SK-N-SH (cell line): ENCODE results near the gene MAGI3. TPM values are rescaled to one million over a fixed set of nuclear protein-coding genes. Genes with fewer than 3 reads are reported as not detected.

Experiments used
- CTCF ChIA-PET: fragments of 300-600, 350-600 bp; formaldehyde crosslinking; extraction: SDS; loops from one replicate; lab custom pipeline; 2021; lab: Yijun Ruan, JAX
- POLR2A ChIA-PET: fragments of 350-600 bp; sonication (Branson Sonifier 250); formaldehyde crosslinking; extraction: SDS; loops from one replicate; lab custom pipeline; 2020; ENCODE audit warnings: antibody characterized with exemption, inconsistent platforms; lab: Yijun Ruan, JAX
- DNase-seq: peaks from one replicate; pipeline ENCODE4 v3.0.0; 2012
- H2AFZ ChIP-seq: fragments of 200-600 bp; sonication (generic); 2 replicates; pipeline ENCODE4 v1.8.1; 2016; ENCODE audit warnings: antibody characterized with exemption, mild to moderate bottlenecking, low read depth
- H3F3A ChIP-seq: fragments of 200-600 bp; sonication (generic); replicated peaks from 2 replicates; pipeline ENCODE3; 2016; ENCODE audit warnings: antibody characterized with exemption, mild to moderate bottlenecking; ENCODE audit not compliant: insufficient read depth
- H3K27ac ChIP-seq, 2 experiments: fragments of 200-500 bp in 1 of 2; fragments of 200-600 bp in 1 of 2; sonication (Bioruptor generic) in 1 of 2; sonication (generic), shearing (Covaris generic) in 1 of 2; 2 replicates each; pipeline versions ENCODE4 v1.5.1 to v1.6.1; 2014 to 2016; ENCODE audit warnings: low read depth in 2 of 2, inconsistent platforms in 1 of 2, low read length in 1 of 2, mild to moderate bottlenecking in 1 of 2, mixed read lengths in 1 of 2
- H3K27me3 ChIP-seq: fragments of 200-600 bp; sonication (generic), shearing (Covaris generic); 2 replicates; pipeline ENCODE4 v1.6.1; 2016; ENCODE audit warnings: mixed run types; ENCODE audit not compliant: insufficient read depth
- H3K36me3 ChIP-seq, 2 experiments: fragments of 200-500 bp in 1 of 2; fragments of 200-600 bp in 1 of 2; sonication (Bioruptor generic) in 1 of 2; sonication (generic) in 1 of 2; replicated peaks in 1 of 2; 2 replicates each; pipeline versions ENCODE3 to v1.5.1; 2014 to 2016; ENCODE audit warnings: low read length in 1 of 2, mild to moderate bottlenecking in 1 of 2; ENCODE audit not compliant: insufficient read depth in 2 of 2, control insufficient read depth in 1 of 2
- H3K4me1 ChIP-seq, 2 experiments: fragments of 200-500 bp in 1 of 2; fragments of 200-600 bp in 1 of 2; sonication (Bioruptor generic) in 1 of 2; sonication (generic), shearing (Covaris generic) in 1 of 2; 2 replicates each; pipeline versions ENCODE4 v1.5.1 to v1.6.1; 2014 to 2016; ENCODE audit warnings: low read depth in 1 of 2, low read length in 1 of 2, mixed run types in 1 of 2; ENCODE audit not compliant: insufficient read depth in 2 of 2, control insufficient read depth in 1 of 2
- H3K4me2 ChIP-seq: fragments of 200-600 bp; sonication (generic), shearing (Covaris generic); 2 replicates; pipeline ENCODE4 v1.6.1; 2017; ENCODE audit warnings: mixed run types
- H3K4me3 ChIP-seq, 2 experiments: fragments of 200-500 bp in 1 of 2; fragments of 200-600 bp in 1 of 2; sonication (Bioruptor generic) in 1 of 2; sonication (generic), shearing (Covaris generic) in 1 of 2; 2 replicates each; pipeline versions ENCODE4 v1.5.1 to v1.8.1; 2014 to 2016; ENCODE audit warnings: low read depth in 2 of 2, inconsistent platforms in 1 of 2, low read length in 1 of 2, mild to moderate bottlenecking in 1 of 2, mixed read lengths in 1 of 2, moderate library complexity in 1 of 2
- H3K79me2 ChIP-seq: fragments of 200-600 bp; sonication (generic); 2 replicates; pipeline ENCODE4 v1.8.1; 2017; ENCODE audit warnings: mild to moderate bottlenecking; ENCODE audit not compliant: insufficient read depth
- H3K9ac ChIP-seq: fragments of 200-600 bp; sonication (generic); 2 replicates; pipeline ENCODE4 v1.6.1; 2017; ENCODE audit warnings: mixed run types
- H3K9me2 ChIP-seq: fragments of 200-600 bp; sonication (generic); 2 replicates; pipeline ENCODE4 v1.6.1; 2017; ENCODE audit warnings: mixed run types
- H3K9me3 ChIP-seq: fragments of 200-600 bp; sonication (generic); 2 replicates; pipeline ENCODE4 v1.6.1; 2017; ENCODE audit warnings: mixed run types, mild to moderate bottlenecking, moderate library complexity
- H4K20me1 ChIP-seq: fragments of 200-600 bp; sonication (generic); 2 replicates; pipeline ENCODE4 v1.6.1; 2017; ENCODE audit warnings: mild to moderate bottlenecking, mixed run types; ENCODE audit not compliant: insufficient read depth
- FOXM1 ChIP-seq: IDR thresholded peaks from 2 replicates; pipeline ENCODE4 v1.4.0; 2012; ENCODE audit warnings: low read depth, mild to moderate bottlenecking
- JUND ChIP-seq: IDR thresholded peaks from 2 replicates; pipeline ENCODE4 v1.4.0; 2012
- NRF1 ChIP-seq: IDR thresholded peaks from 2 replicates; pipeline ENCODE4 v1.6.1; 2012; ENCODE audit warnings: low read depth, mild to moderate bottlenecking, low read length
- POLR2AphosphoS5 ChIP-seq: IDR thresholded peaks from 2 replicates; pipeline ENCODE4 v1.6.1; 2012; ENCODE audit warnings: low read depth, low read length
- WGBS: methylation state at CpG from one replicate; pipeline ENCODE4 v1.1.6; 2017; ENCODE audit warnings: low lambda C conversion rate; 5-methylcytosine and 5-hydroxymethylcytosine counted together
- polyA plus RNA-seq, 3 experiments: library from polyadenylated mRNA; depleted of rRNA; stranded (reverse); fragments of >200 nt; gene quantifications; 2 replicates each; pipeline ENCODE4 v1.2.3, GENCODE V29; 2012
- TF ChIP-seq, protein P1 (sequence below): IDR thresholded peaks from 2 replicates; pipeline ENCODE4 v1.4.0; 2012; ENCODE audit warnings: low read depth, borderline replicate concordance
- TF ChIP-seq, protein P2 (sequence below): fragments of 150-350 bp; IDR thresholded peaks from 2 replicates; pipeline ENCODE4 v1.6.1; 2017; ENCODE audit warnings: antibody characterized with exemption, low read length, low read depth, borderline replicate concordance
- TF ChIP-seq, protein P3 (sequence below): IDR thresholded peaks from 2 replicates; pipeline ENCODE4 v1.4.0; 2012; ENCODE audit warnings: low read depth

The MAGI3 gene
- polyA plus RNA-seq, 1 of the 3 experiments (the other 2 are of a cell fraction), result 2.9 TPM

DNA sequence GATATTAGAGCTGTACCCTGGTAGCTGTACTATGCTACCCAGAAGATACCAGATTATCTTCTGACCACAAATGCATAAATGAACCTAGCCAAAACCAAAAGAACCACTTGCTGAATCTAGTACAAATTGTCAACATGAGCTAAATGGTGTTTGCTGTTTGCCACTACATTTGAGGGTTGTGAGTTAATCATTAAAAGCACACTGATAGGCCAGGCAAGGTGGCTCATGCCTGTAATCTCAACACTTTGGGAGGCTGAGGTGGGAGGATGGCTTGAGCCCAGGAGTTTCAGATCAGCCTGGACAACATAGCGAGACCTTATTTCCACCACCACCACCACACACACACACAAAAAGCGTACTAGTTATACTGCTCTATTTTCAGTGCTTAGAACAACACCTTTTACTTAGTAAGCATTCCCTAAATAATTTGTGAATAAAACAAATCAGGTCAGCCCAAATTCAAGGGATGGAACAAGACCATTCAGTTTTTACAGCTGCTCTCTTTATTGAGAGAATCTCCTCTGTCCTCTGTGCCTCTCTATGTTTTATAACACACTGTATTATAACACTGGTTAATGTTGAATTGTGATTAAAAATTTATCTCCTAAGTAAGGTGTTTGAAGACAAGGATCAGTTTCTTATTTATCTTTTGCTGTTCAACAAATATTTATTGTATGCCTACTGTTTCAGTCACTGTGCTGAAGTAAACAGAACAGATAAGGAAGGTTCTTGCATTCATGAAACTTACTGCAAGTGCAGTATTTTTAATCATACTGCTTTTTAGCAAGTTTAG is 44.0 kb downstream of the MAGI3 start:
- CTCF ChIA-PET, result interaction anchor here (0.9 to 2.0 kb wide), 2 partner anchors 19 to 293 kb away, joined by 3 to 5 read pairs; no protein-coding TSS in a partner anchor
- Histone ChIP-seq H3K4me1 (peaks cover 0 to 15% of the 10 kb centered on the region in 2 experiments; a peak in 3 of 4 replicates), H3K9ac (no peak overlapping the region), H3K27ac (peak overlapping the region in 1 of 2 experiments; percentile 2; a peak in 2 of 4 replicates), H3K36me3 (no peaks in the 10 kb centered on the region), H3K79me2 (peaks cover 43% of the 10 kb centered on the region), H3K27me3 (no peaks in the 10 kb centered on the region), H3K4me3 (no peak overlapping the region), H3K9me2 (no peaks in the 10 kb centered on the region), H4K20me1 (no peaks in the 10 kb centered on the region), H2AFZ (no peak overlapping the region), H3K9me3 (no peaks in the 10 kb centered on the region), H3F3A (no peaks in the 10 kb centered on the region), H3K4me2 (no peak overlapping the region)
- POLR2A ChIA-PET, result no interaction called here
- TF ChIP-seq, protein P1, sequence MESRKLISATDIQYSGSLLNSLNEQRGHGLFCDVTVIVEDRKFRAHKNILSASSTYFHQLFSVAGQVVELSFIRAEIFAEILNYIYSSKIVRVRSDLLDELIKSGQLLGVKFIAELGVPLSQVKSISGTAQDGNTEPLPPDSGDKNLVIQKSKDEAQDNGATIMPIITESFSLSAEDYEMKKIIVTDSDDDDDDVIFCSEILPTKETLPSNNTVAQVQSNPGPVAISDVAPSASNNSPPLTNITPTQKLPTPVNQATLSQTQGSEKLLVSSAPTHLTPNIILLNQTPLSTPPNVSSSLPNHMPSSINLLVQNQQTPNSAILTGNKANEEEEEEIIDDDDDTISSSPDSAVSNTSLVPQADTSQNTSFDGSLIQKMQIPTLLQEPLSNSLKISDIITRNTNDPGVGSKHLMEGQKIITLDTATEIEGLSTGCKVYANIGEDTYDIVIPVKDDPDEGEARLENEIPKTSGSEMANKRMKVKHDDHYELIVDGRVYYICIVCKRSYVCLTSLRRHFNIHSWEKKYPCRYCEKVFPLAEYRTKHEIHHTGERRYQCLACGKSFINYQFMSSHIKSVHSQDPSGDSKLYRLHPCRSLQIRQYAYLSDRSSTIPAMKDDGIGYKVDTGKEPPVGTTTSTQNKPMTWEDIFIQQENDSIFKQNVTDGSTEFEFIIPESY, result no peak
- 96% methylated on average over 2 of the region's 2 CpGs for WGBS
- no peak for DNase-seq

DNA sequence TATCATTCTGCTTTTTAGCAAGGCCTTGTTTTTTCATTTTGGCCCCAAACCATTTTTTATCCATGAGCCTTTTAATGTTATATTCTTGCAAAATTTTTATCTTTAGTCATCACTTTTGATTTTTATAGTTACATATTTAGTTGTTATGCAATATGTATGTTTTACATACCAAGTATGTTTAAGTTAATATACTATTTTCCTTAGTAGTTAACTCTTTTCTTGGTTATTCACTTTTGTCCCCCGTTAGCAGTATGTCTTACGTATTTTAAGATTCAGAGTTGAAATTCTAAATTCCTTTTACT is 44.5 kb downstream of the MAGI3 start:
- no peak for DNase-seq
- Histone ChIP-seq H3K4me2 (no peak overlapping the region), H3K4me1 (peaks cover 0 to 18% of the 10 kb centered on the region in 2 experiments; a peak in 3 of 4 replicates), H3K27ac (peak overlapping the region in 1 of 2 experiments; percentile 2; a peak in 2 of 4 replicates), H3K9me2 (no peaks in the 10 kb centered on the region), H3K27me3 (no peaks in the 10 kb centered on the region), H3K36me3 (no peaks in the 10 kb centered on the region), H3K4me3 (no peak overlapping the region), H2AFZ (no peak overlapping the region), H3F3A (no peaks in the 10 kb centered on the region), H4K20me1 (no peaks in the 10 kb centered on the region), H3K9ac (no peak overlapping the region), H3K9me3 (no peaks in the 10 kb centered on the region), H3K79me2 (peaks cover 39% of the 10 kb centered on the region)
- TF ChIP-seq NRF1 (no peak), FOXM1 (no peak), JUND (no peak)
- WGBS, result 89% methylated on average over 2 of the region's 2 CpGs
- CTCF ChIA-PET, result no interaction called here
- POLR2A ChIA-PET, result no interaction called here

DNA sequence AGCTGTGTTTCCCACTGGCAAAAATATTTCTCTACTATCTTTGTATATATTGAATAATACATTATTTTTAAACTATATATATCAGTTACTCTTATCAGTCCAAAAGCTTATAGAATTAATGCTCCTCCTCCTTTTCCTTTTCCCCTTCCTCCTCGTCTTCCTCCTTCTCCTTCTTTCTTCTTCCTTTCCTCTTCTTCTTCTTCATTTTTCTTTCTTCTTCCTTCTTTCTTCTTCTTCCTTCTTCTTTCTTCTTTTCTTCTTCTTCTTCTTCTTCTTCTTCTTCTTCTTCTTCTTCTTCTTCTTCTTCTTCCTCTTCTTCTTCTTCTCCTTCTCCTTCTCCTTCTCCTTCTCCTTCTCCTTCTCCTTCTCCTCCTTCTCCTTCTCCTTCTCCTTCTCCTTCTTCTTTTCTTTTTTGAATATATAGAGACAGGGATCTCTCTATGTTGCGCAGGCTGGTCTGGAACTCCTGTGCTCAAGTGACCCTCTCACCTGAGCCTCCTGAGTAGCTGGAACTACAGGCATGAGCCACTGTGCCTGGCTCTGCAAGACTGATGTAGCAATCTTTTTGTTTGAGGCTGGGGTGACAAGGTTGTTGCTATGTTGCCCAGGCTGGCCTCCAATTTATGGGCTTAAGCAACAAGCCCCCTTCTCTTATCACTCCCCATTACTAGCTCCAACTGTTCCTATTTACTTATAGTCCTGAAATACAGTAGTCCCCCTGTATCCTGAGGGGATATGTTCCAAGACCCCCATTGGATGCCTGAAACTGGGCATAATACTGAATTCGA is 47.4 kb downstream of the MAGI3 start:
- peaks cover 34% of the 10 kb centered on the region for H3K79me2 ChIP-seq
- H2AFZ ChIP-seq, result no peak overlapping the region
- no peaks in the 10 kb centered on the region for H3K9me3 ChIP-seq
- ChIA-PET CTCF (no interaction called here), POLR2A (no interaction called here)
- DNase-seq, result no peak
- H3K4me1 ChIP-seq, result peaks cover 3 to 18% of the 10 kb centered on the region in 2 experiments; a peak in 3 of 4 replicates
- WGBS, result 97% methylated on average over 3 of the region's 3 CpGs
- H3K9me2 ChIP-seq, result no peaks in the 10 kb centered on the region
- H3F3A ChIP-seq, result peaks cover 4% of the 10 kb centered on the region
- H3K27me3 ChIP-seq, result no peaks in the 10 kb centered on the region
- H3K9ac ChIP-seq, result no peak overlapping the region
- H3K27ac ChIP-seq, result no peak overlapping the region; a peak in 1 of 4 replicates
- H4K20me1 ChIP-seq, result no peaks in the 10 kb centered on the region
- peaks cover 0 to 3% of the 10 kb centered on the region in 2 experiments for H3K36me3 ChIP-seq
- H3K4me2 ChIP-seq, result no peak overlapping the region
- no peak overlapping the region for H3K4me3 ChIP-seq
- TF ChIP-seq NRF1, result no peak
- TF ChIP-seq, protein P2, sequence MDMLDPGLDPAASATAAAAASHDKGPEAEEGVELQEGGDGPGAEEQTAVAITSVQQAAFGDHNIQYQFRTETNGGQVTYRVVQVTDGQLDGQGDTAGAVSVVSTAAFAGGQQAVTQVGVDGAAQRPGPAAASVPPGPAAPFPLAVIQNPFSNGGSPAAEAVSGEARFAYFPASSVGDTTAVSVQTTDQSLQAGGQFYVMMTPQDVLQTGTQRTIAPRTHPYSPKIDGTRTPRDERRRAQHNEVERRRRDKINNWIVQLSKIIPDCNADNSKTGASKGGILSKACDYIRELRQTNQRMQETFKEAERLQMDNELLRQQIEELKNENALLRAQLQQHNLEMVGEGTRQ, result no peak
- TF ChIP-seq, protein P3, sequence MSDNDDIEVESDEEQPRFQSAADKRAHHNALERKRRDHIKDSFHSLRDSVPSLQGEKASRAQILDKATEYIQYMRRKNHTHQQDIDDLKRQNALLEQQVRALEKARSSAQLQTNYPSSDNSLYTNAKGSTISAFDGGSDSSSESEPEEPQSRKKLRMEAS, result no peak
- TF ChIP-seq POLR2AphosphoS5, result no peak
